HG02870 (cell line): ENCODE data around the gene NPC1.
"Not testable (repeated sequence)": the region's sequence is repeated elsewhere in the genome, so short reads cannot be mapped to it uniquely, and the experiment has no call there.

Source experiments
- ATAC-seq: cut with Tn5 transposase; IDR thresholded peaks from one replicate; pipeline ENCODE4 v1.9.1; 2021; ENCODE audit warnings: mild to moderate bottlenecking, moderate library complexity; ENCODE audit not compliant: unreplicated experiment

Gene NPC1

GRCh38 chr18:23577521-23577920 is 8.8 kb downstream of the NPC1 start:
- not testable (repeated sequence) for ATAC-seq

GRCh38 chr18:23575309-23575651 is 11.0 kb downstream of the NPC1 start:
- ATAC-seq: no peak

GRCh38 chr18:23574611-23575308 is 11.5 kb downstream of the NPC1 start:
- no peak for ATAC-seq

- no peak for ATAC-seq
These were observed 12.5 kb downstream of the NPC1 start for GRCh38 chr18:23573626-23574431.

GRCh38 chr18:23573020-23573419 is 13.3 kb downstream of the NPC1 start:
- no peak for ATAC-seq

GRCh38 chr18:23572570-23572969 is 13.7 kb downstream of the NPC1 start:
- no peak for ATAC-seq

- no peak for ATAC-seq
These were observed 14.3 kb downstream of the NPC1 start for GRCh38 chr18:23572012-23572411.

- no peak for ATAC-seq
These were observed 15.3 kb downstream of the NPC1 start for GRCh38 chr18:23570912-23571504.

GRCh38 chr18:23569299-23570063 is 16.8 kb downstream of the NPC1 start:
- ATAC-seq: no peak

- ATAC-seq: no peak
These were observed 17.8 kb downstream of the NPC1 start for GRCh38 chr18:23568281-23569138.

- no peak for ATAC-seq
These were observed 18.6 kb downstream of the NPC1 start for GRCh38 chr18:23567671-23568070.

- no peak for ATAC-seq
These were observed 20.3 kb downstream of the NPC1 start for GRCh38 chr18:23565916-23566547.

GRCh38 chr18:23563377-23564043 is 22.8 kb downstream of the NPC1 start:
- ATAC-seq: no peak

GRCh38 chr18:23560186-23560585 is 26.1 kb downstream of the NPC1 start:
- ATAC-seq: no peak

- not testable (repeated sequence) for ATAC-seq
These were observed 28.8 kb downstream of the NPC1 start for GRCh38 chr18:23557511-23557910.

GRCh38 chr18:23556145-23556780 is 30.0 kb downstream of the NPC1 start:
- ATAC-seq: no peak

- no peak for ATAC-seq
These were observed 32.4 kb downstream of the NPC1 start for GRCh38 chr18:23553887-23554286.

GRCh38 chr18:23552505-23552904 is 33.8 kb downstream of the NPC1 start:
- ATAC-seq: no peak

- ATAC-seq: no peak
These were observed 34.3 kb downstream of the NPC1 start for GRCh38 chr18:23551978-23552377.
